Heart right ventricle (tissue), 16 donors: ENCODE measurements around the gene PPM1K. TPM values are rescaled to one million over a fixed set of nuclear protein-coding genes. Genes with fewer than 3 reads are reported as not detected.
A peak's percentile ranks its signal among the peaks of the same experiment; 100 is the strongest.

Experiments used
- ATAC-seq, 8 donors: fragments of 200-7000 bp; cut with Tn5 transposase; one replicate each; pipeline ENCODE4 v1.9.1; 2020; ENCODE audit warnings: mild to moderate bottlenecking in 8 of 8, moderate library complexity in 8 of 8, moderate number of reproducible peaks in 1 of 8
- DNase-seq, 2 donors: peaks; one replicate each; pipeline ENCODE4 v3.0.0-alpha.2; 2020
- H3K27ac ChIP-seq, 10 donors: fragments of 200-600 bp; sonication (generic) in 2 of 10; one replicate each; pipeline versions ENCODE4 v1.5.0 to v1.8.0; 2020 to 2022; ENCODE audit warnings: mild to moderate bottlenecking in 3 of 10
- H3K27me3 ChIP-seq, 7 donors: fragments of 200-600 bp; one replicate each; pipeline ENCODE4 v1.8.0; 2021 to 2022; ENCODE audit warnings: mild to moderate bottlenecking in 2 of 7
- H3K36me3 ChIP-seq, 9 donors: fragments of 200-600 bp; sonication (generic) in 1 of 9; one replicate each; pipeline versions ENCODE4 v1.5.0 to v1.8.0; 2020 to 2022; ENCODE audit warnings: mild to moderate bottlenecking in 2 of 9
- H3K4me1 ChIP-seq, 9 donors: fragments of 200-600 bp; sonication (generic) in 1 of 9; one replicate each; pipeline versions ENCODE4 v1.5.0 to v1.8.0; 2020 to 2022; ENCODE audit warnings: mild to moderate bottlenecking in 4 of 9
- H3K4me3 ChIP-seq, 10 donors: fragments of 200-600 bp; sonication (generic) in 2 of 10; one replicate each; pipeline versions ENCODE4 v1.5.0 to v1.8.0; 2020 to 2022; ENCODE audit warnings: mild to moderate bottlenecking in 7 of 10, moderate library complexity in 2 of 10
- H3K9me3 ChIP-seq, 11 donors: fragments of 200-600 bp in 10 of 11; sonication (generic) in 2 of 11; one replicate each; pipeline versions ENCODE4 v1.5.0 to v1.8.0; 2013 to 2022; ENCODE audit warnings: mild to moderate bottlenecking in 2 of 11, control low read depth in 1 of 11, moderate library complexity in 1 of 11
- CTCF ChIP-seq, 9 donors: fragments of 200-600 bp; sonication (generic) in 2 of 9; IDR thresholded peaks; one replicate each; pipeline versions ENCODE4 v1.5.0 to v1.8.0; 2021 to 2022; ENCODE audit warnings: antibody characterized with exemption in 9 of 9, mild to moderate bottlenecking in 5 of 9, moderate library complexity in 1 of 9
- WGBS, 2 donors: extraction: QIAGEN DNeasy Blood & Tissue Kit; methylation state at CpG; one replicate each; pipeline ENCODE4 v1.1.7; 2013; ENCODE audit warnings: inconsistent platforms in 1 of 2; 5-methylcytosine and 5-hydroxymethylcytosine counted together
- intact Hi-C, 10 donors: fragments of 100-400 bp; cut with DNase I; formaldehyde crosslinking; loops; one replicate each; pipeline versions ENCODE4 v1.11.1 to v1.14.2; 2022
- polyA plus RNA-seq, 2 donors: library from polyadenylated mRNA; stranded (reverse); fragments of 200-250 nt; gene quantifications; one replicate each; pipeline ENCODE4 v1.2.3, GENCODE V29; 2013
- total RNA-seq, 10 donors: library from RNA; stranded (reverse); fragmentation: NEBNext Ultra II Directional in 3 of 10; extraction: Animal tissue kit (Norgen Biotek cat#: 25700) in 3 of 10; gene quantifications; one replicate each; pipeline versions ENCODE4 v1.2.1 to v1.2.4, GENCODE V29; 2021 to 2023
- donor health status: Arrhythmogenic right ventricular cardiomyopathy.
- donor health status: ischemic (EF 13 %, LVEDD 7.1; RV severe dilation, severe dysfunction).
- donor health status: healthy with polysubstance abuse.
- donor health status: DM: no; HTN: yes; CAD: no.
- donor health status: DM: no; HTN: no; CAD: no.
- donor health status: ischemic (EF 25% LVEDD 6.9; RV normal size, moderate dysfunction).
- donor health status: ischemic (EF 25% LVEDD 5.7; RV mildly dilated, moderate dysfunction).
- donor health status: healthy.
- donor health status: DM: yes; HTN: yes; CAD: no.
- donor health status: Ischemic cardiomyopathy.
- donor health status: ischemic (EF 35%, LVEDD 5.7; RV mildly dilated, moderate dysfunction).
- donor health status: nonischemic (EF 11% LVEDD 7.7; RV severe dilation, severe dysfunction).
- donor health status: DM: yes; HTN: yes; CAD: no.
- donor health status: PGD.
- donor health status: ischemic (EF 29% LVEDD 5.4; RV normal size, mild dysfunction).
- donor health status: nonischemic (EF 23%, LVEDD 6.1; RV moderate dilation, normal function).

Gene PPM1K
- total and polyA plus RNA-seq, 12 donors = 47.4 to 357 (median 247) TPM

GRCh38 chr4:88295656-88296055, 11.3 kb upstream of the PPM1K start:
- peaks cover 0 to 48% (median 5%) of the 10 kb centered on the region in 9 donors for H3K4me1 ChIP-seq
- intact Hi-C loops = loop anchor here in 2 of 10 donors (5.0 kb wide), 2 partner anchors 42 to 47 kb away; no protein-coding TSS in a partner anchor
- no peak for TF ChIP-seq CTCF (IDR thresholded peaks at IDR 0.05)

GRCh38 chr4:88291003-88291402, 6.6 kb upstream of the PPM1K start:
- peak; percentile 77 to 92 (median 83) for ATAC-seq
- WGBS, 2 donors = 28 to 41% methylated on average over 4 of the region's 4 CpGs
- intact Hi-C loops = no loop called here
- Histone ChIP-seq H3K4me1 (peaks cover 0 to 39% (median 18%) of the 10 kb centered on the region in 9 donors), H3K9me3 (no peaks in the 10 kb centered on the region), H3K4me3 (no peak overlapping the region), H3K27ac (peak overlapping the region; percentile 59 to 98 (median 84)), H3K27me3 (no peaks in the 10 kb centered on the region), H3K36me3 (no peaks in the 10 kb centered on the region)
- no peak for TF ChIP-seq CTCF (IDR thresholded peaks at IDR 0.05)
- peak in 1 of 2 donors; percentile 42 for DNase-seq

More at GRCh38 chr4:88295656-88296055, 11.3 kb upstream of the PPM1K start:
- no peaks in the 10 kb centered on the region for H3K36me3 ChIP-seq
- no peaks in the 10 kb centered on the region for H3K27me3 ChIP-seq
- H3K4me3 ChIP-seq = no peak overlapping the region
- WGBS, 2 donors = 47 to 68% methylated on average over 6 of the region's 6 CpGs
- peak; percentile 26 to 64 (median 48) for ATAC-seq
- H3K27ac ChIP-seq = peak overlapping the region in 9 of 10 donors; percentile 1 to 98 (median 62)
- DNase-seq = peak in 1 of 2 donors; percentile 41
- no peaks in the 10 kb centered on the region for H3K9me3 ChIP-seq

- H3K4me3 ChIP-seq = peak overlapping the region in 3 of 10 donors; percentile 82 to 85 (median 84)
- H3K4me1 ChIP-seq = peaks cover 0 to 44% (median 26%) of the 10 kb centered on the region in 9 donors
- no peak for TF ChIP-seq CTCF (IDR thresholded peaks at IDR 0.05)
- DNase-seq (no peak), ATAC-seq (peak in 1 of 8 donors; percentile 14)
- no peaks in the 10 kb centered on the region for H3K9me3 ChIP-seq
- H3K36me3 ChIP-seq = no peaks in the 10 kb centered on the region
- intact Hi-C loops = loop anchor here in 3 of 10 donors (10.0 kb wide), 3 partner anchors 58 to 308 kb away; partner anchors contain the start of gene HERC3 (in 1 of the 3)
- peak overlapping the region; percentile 22 to 98 (median 86) for H3K27ac ChIP-seq
- H3K27me3 ChIP-seq = no peaks in the 10 kb centered on the region
These were observed 2.5 kb upstream of the PPM1K start for GRCh38 chr4:88286897-88287296.

GRCh38 chr4:88285235-88285653, 883 bp upstream of the PPM1K start:
- 23 to 27% methylated on average over 4 of the region's 4 CpGs for WGBS, 2 donors
- Histone ChIP-seq H3K27ac (peak overlapping the region; percentile 69 to 98 (median 90)), H3K27me3 (no peaks in the 10 kb centered on the region), H3K4me3 (peak overlapping the region; percentile 19 to 91 (median 80)), H3K4me1 (peaks cover 0 to 32% (median 22%) of the 10 kb centered on the region in 9 donors), H3K9me3 (no peaks in the 10 kb centered on the region), H3K36me3 (no peaks in the 10 kb centered on the region)
- DNase-seq (no peak), ATAC-seq (no peak)
- TF ChIP-seq CTCF (IDR thresholded peaks at IDR 0.05) = no peak
- intact Hi-C loops = loop anchor here in 4 of 10 donors (2.0 to 10.0 kb wide), 6 partner anchors 56 to 310 kb away; partner anchors contain the start of genes HERC6 (in 2 of the 4), HERC3 (in 1 of the 4) and HERC5 (in 1 of the 4)
